Measurements from ENCODE around the gene PPP1CB. TPM values are rescaled to one million over a fixed set of nuclear protein-coding genes. Genes with fewer than 3 reads are reported as not detected.

The PPP1CB gene
- polyA plus RNA-seq, 1 of the 3 experiments (the other 2 are of a cell fraction) = 24.7 TPM

DNA sequence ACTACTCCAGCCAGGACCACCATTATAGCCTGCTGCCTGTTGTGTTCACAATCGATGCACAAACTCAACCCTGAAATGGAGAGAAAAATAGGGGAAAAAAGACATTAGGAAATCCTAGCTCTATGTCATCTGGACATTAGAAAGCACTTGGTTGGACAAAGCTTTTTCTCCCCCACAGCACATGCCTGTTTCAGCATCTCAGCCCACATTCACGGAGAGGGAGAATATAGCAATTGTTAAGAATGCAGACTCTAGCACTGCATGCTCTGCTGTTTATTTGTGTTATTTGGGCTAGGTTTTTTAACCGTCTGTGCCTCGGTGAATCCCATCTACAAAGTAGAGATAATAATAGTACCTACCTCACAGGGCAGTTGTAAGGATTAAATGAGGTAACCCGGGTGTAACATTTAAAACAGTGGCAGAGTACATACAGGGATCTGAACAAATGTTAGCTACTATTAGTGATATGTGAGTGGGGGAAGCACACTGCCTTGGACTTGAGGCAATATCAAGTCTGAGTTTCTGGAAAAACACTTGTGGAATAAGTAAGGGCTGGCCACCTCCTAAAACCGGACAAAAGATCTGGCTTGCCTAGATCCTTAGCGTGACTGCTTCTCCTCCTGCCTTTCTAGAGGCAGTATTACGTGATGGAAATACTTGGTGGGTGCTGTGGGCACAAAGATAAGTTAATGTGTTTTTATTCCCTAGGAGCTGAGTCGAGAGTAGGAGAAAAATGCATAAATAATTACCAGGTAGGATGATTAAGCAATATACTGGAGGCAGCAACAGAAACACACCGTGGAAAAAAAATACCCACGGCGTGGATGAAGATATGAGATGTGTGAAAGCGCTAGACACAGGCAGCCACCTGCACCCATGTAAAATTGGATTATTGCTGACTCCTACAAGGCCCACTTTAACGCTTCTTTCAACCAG, 1.0 kb upstream of the PPP1CB start:
- peak; percentile 28 for DNase-seq
- peak overlapping the region; percentile 73 for H3K4me2 ChIP-seq
- H3F3A ChIP-seq (replicated peaks; ENCODE audit: insufficient read depth) = no peaks in the 10 kb centered on the region
- peak overlapping the region; percentile 82 for H2AFZ ChIP-seq (ENCODE audit: low read depth)
- H3K79me2 ChIP-seq (ENCODE audit: insufficient read depth) = peaks cover 37% of the 10 kb centered on the region
- peaks cover 19% of the 10 kb centered on the region for H4K20me1 ChIP-seq (ENCODE audit: insufficient read depth)
- H3K9me2 ChIP-seq = no peaks in the 10 kb centered on the region
- H3K36me3 ChIP-seq (replicated peaks in 1 of 2; ENCODE audit: control insufficient read depth in 1 of 2, insufficient read depth in 2 of 2, low read length in 1 of 2) = no peaks in the 10 kb centered on the region
- no peaks in the 10 kb centered on the region for H3K27me3 ChIP-seq (ENCODE audit: insufficient read depth)
- H3K4me3 ChIP-seq (ENCODE audit: low read depth in 2 of 2, low read length in 1 of 2) = peak overlapping the region; percentile 75 to 98
- ChIA-PET POLR2A (interaction anchor here (0.9 to 5.3 kb wide), 7 partner anchors 86 to 359 kb away, joined by 3 to 105 read pairs (median 4); partner anchors contain the start of gene TRMT61B), CTCF (interaction anchor here (0.7 to 8.8 kb wide), 11 partner anchors 10 to 184 kb away, joined by 3 to 109 read pairs (median 3); no protein-coding TSS in a partner anchor)
- H3K9ac ChIP-seq = peak overlapping the region; percentile 98
- TF ChIP-seq MXI1 (IDR thresholded peaks at IDR 0.05; ENCODE audit: low read depth, low read length) (0 out of 2 replicates have a peak, but pooled peaks have one; percentile 29), RAD21 (IDR thresholded peaks at IDR 0.05; ENCODE audit: low read length) (0 out of 2 replicates have a peak, but pooled peaks have one; percentile 2), ELF1 (IDR thresholded peaks at IDR 0.05) (no peak), YY1 (IDR thresholded peaks at IDR 0.05; ENCODE audit: low read depth) (no peak), USF2 (IDR thresholded peaks at IDR 0.05; ENCODE audit: borderline replicate concordance, low read depth, low read length) (no peak), RCOR1 (IDR thresholded peaks at IDR 0.05; ENCODE audit: low read length) (no peak), TEAD4 (IDR thresholded peaks at IDR 0.05; ENCODE audit: borderline replicate concordance, insufficient read depth) (no peak), FOSL2 (IDR thresholded peaks at IDR 0.05; ENCODE audit: borderline replicate concordance, low read depth) (no peak), TCF12 (IDR thresholded peaks at IDR 0.05) (no peak)
- TF ChIP-seq, protein P1, sequence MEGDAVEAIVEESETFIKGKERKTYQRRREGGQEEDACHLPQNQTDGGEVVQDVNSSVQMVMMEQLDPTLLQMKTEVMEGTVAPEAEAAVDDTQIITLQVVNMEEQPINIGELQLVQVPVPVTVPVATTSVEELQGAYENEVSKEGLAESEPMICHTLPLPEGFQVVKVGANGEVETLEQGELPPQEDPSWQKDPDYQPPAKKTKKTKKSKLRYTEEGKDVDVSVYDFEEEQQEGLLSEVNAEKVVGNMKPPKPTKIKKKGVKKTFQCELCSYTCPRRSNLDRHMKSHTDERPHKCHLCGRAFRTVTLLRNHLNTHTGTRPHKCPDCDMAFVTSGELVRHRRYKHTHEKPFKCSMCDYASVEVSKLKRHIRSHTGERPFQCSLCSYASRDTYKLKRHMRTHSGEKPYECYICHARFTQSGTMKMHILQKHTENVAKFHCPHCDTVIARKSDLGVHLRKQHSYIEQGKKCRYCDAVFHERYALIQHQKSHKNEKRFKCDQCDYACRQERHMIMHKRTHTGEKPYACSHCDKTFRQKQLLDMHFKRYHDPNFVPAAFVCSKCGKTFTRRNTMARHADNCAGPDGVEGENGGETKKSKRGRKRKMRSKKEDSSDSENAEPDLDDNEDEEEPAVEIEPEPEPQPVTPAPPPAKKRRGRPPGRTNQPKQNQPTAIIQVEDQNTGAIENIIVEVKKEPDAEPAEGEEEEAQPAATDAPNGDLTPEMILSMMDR (IDR thresholded peaks at IDR 0.05) = peak; percentile 11; the same call in 1 of the 2 replicates
- H3K9me3 ChIP-seq = no peaks in the 10 kb centered on the region
- peak overlapping the region; percentile 91 to 100 for H3K27ac ChIP-seq (ENCODE audit: low read depth in 2 of 2, low read length in 1 of 2)
- H3K4me1 ChIP-seq (ENCODE audit: control insufficient read depth in 1 of 2, insufficient read depth in 2 of 2, low read depth in 1 of 2, low read length in 1 of 2) = peaks cover 12 to 20% of the 10 kb centered on the region in 2 experiments; a peak in 3 of 4 replicates
- WGBS (ENCODE audit: low lambda C conversion rate) = 32% methylated on average over 14 of the region's 14 CpGs

DNA sequence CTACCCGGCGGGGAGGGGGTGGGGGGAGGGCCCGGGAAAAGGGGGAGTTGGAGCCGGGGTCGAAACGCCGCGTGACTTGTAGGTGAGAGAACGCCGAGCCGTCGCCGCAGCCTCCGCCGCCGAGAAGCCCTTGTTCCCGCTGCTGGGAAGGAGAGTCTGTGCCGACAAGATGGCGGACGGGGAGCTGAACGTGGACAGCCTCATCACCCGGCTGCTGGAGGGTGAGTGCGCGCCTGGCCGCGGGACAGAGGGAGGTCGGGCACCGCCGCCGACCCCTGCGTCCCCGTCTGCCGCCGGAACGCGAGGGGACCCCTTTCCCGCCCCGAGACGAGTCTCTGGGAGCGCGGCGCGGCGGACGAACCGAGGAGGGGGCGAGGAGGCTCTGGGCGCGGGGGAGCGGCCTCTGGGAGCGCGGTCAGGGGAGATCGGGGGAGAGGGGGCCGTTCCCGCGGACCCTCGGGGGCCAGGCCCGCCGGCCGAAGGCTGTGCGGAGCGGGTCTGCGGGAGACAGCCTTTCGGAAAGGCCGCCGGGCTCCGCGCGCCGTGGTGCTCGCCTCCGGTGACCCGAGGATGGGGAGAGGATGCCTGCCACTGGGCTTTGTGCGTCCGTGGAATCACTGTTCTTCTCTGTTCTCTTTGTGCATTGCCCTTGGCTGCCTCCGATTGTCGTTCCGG, 463 bp downstream of the PPP1CB start:
- Histone ChIP-seq H2AFZ (ENCODE audit: low read depth) (peak overlapping the region; percentile 45; the same call in 1 of the 2 replicates), H3K9ac (peak overlapping the region; percentile 98), H3K9me3 (no peaks in the 10 kb centered on the region), H3K9me2 (no peaks in the 10 kb centered on the region), H3K27me3 (ENCODE audit: insufficient read depth) (no peaks in the 10 kb centered on the region), H3K36me3 (replicated peaks in 1 of 2; ENCODE audit: control insufficient read depth in 1 of 2, insufficient read depth in 2 of 2, low read length in 1 of 2) (peaks cover 0 to 3% of the 10 kb centered on the region in 2 experiments), H3K4me1 (ENCODE audit: control insufficient read depth in 1 of 2, insufficient read depth in 2 of 2, low read depth in 1 of 2, low read length in 1 of 2) (peaks cover 15 to 24% of the 10 kb centered on the region in 2 experiments; a peak in 3 of 4 replicates), H3K4me2 (peak overlapping the region; percentile 72), H3F3A (replicated peaks; ENCODE audit: insufficient read depth) (no peaks in the 10 kb centered on the region), H3K27ac (ENCODE audit: low read depth in 2 of 2, low read length in 1 of 2) (peak overlapping the region; percentile 91 to 100), H3K79me2 (ENCODE audit: insufficient read depth) (peaks cover 52% of the 10 kb centered on the region), H3K4me3 (ENCODE audit: low read depth in 2 of 2, low read length in 1 of 2) (peak overlapping the region; percentile 75 to 98), H4K20me1 (ENCODE audit: insufficient read depth) (peaks cover 34% of the 10 kb centered on the region)
- peak; percentile 79 for DNase-seq
- ChIA-PET CTCF (interaction anchor here (0.6 to 8.8 kb wide), 10 partner anchors 54 to 185 kb away, joined by 3 to 109 read pairs (median 4); no protein-coding TSS in a partner anchor), POLR2A (interaction anchor here (0.6 to 5.3 kb wide), 27 partner anchors 9 to 1029 kb away, joined by 3 to 105 read pairs (median 3); partner anchors contain the start of gene TRMT61B)
- WGBS (ENCODE audit: low lambda C conversion rate) = 1% methylated on average over 34 of the region's 78 CpGs
- TF ChIP-seq CHD2 (IDR thresholded peaks at IDR 0.05; ENCODE audit: low read length, partially characterized antibody) (peak; percentile 89), GATA2 (CRISPR knock-in tag; IDR thresholded peaks at IDR 0.05) (no peak), FOXM1 (IDR thresholded peaks at IDR 0.05; ENCODE audit: low read depth) (no peak), RFX5 (IDR thresholded peaks at IDR 0.05; ENCODE audit: low read length) (no peak), NRF1 (IDR thresholded peaks at IDR 0.05; ENCODE audit: low read depth, low read length) (no peak), ELF1 (IDR thresholded peaks at IDR 0.05) (no peak), MAX (IDR thresholded peaks at IDR 0.05; ENCODE audit: low read depth) (peak; percentile 84), RCOR1 (IDR thresholded peaks at IDR 0.05; ENCODE audit: low read length) (no peak), JUND (IDR thresholded peaks at IDR 0.05) (no peak)
- TF ChIP-seq, protein P2, sequence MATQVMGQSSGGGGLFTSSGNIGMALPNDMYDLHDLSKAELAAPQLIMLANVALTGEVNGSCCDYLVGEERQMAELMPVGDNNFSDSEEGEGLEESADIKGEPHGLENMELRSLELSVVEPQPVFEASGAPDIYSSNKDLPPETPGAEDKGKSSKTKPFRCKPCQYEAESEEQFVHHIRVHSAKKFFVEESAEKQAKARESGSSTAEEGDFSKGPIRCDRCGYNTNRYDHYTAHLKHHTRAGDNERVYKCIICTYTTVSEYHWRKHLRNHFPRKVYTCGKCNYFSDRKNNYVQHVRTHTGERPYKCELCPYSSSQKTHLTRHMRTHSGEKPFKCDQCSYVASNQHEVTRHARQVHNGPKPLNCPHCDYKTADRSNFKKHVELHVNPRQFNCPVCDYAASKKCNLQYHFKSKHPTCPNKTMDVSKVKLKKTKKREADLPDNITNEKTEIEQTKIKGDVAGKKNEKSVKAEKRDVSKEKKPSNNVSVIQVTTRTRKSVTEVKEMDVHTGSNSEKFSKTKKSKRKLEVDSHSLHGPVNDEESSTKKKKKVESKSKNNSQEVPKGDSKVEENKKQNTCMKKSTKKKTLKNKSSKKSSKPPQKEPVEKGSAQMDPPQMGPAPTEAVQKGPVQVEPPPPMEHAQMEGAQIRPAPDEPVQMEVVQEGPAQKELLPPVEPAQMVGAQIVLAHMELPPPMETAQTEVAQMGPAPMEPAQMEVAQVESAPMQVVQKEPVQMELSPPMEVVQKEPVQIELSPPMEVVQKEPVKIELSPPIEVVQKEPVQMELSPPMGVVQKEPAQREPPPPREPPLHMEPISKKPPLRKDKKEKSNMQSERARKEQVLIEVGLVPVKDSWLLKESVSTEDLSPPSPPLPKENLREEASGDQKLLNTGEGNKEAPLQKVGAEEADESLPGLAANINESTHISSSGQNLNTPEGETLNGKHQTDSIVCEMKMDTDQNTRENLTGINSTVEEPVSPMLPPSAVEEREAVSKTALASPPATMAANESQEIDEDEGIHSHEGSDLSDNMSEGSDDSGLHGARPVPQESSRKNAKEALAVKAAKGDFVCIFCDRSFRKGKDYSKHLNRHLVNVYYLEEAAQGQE (IDR thresholded peaks at IDR 0.05; ENCODE audit: low read depth, low read length) = no peak

Measured in SK-N-SH (cell line).